Measurements from ENCODE around the gene TENM3.

The TENM3 gene

DNA sequence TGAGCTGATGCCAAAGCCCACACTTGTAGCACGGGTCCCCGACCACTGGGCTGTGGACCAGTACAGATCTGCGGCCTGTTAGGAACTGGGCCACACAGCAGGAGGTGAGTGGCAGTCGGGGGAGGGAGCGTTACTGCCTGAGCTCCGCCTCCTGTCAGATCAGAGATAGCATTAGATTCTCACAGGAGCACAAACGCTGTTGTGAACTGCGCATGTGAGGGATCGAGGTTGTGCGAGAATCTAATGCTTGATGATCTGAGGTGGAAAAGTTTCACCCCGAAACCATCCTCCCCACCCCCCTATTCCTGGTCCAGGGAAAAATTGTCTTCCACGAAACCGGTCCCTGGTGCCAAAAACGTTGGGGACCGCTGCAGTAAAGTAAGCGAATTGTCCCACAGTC, 382.0 kb downstream of the TENM3 start:
- TF ChIP-seq, protein P1, sequence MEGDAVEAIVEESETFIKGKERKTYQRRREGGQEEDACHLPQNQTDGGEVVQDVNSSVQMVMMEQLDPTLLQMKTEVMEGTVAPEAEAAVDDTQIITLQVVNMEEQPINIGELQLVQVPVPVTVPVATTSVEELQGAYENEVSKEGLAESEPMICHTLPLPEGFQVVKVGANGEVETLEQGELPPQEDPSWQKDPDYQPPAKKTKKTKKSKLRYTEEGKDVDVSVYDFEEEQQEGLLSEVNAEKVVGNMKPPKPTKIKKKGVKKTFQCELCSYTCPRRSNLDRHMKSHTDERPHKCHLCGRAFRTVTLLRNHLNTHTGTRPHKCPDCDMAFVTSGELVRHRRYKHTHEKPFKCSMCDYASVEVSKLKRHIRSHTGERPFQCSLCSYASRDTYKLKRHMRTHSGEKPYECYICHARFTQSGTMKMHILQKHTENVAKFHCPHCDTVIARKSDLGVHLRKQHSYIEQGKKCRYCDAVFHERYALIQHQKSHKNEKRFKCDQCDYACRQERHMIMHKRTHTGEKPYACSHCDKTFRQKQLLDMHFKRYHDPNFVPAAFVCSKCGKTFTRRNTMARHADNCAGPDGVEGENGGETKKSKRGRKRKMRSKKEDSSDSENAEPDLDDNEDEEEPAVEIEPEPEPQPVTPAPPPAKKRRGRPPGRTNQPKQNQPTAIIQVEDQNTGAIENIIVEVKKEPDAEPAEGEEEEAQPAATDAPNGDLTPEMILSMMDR (IDR thresholded peaks at IDR 0.05; ENCODE audit: low read depth, low read length) = no peak
- TF ChIP-seq EZH2phosphoT487 (IDR thresholded peaks at IDR 0.05; ENCODE audit: low read depth) = no peak
- no peaks in the 10 kb centered on the region for H3K36me3 ChIP-seq (replicated peaks; ENCODE audit: low read depth, low read length)
- H3K27ac ChIP-seq (ENCODE audit: low read length) = no peak overlapping the region
- no peak overlapping the region for H3K4me2 ChIP-seq (ENCODE audit: low read length)
- no peaks in the 10 kb centered on the region for H3K9me3 ChIP-seq (ENCODE audit: insufficient read depth, low read length)
- no peak overlapping the region for H3K9ac ChIP-seq (ENCODE audit: low read length)
- H3K27me3 ChIP-seq (ENCODE audit: low read depth, low read length) = no peaks in the 10 kb centered on the region
- no peaks in the 10 kb centered on the region for H3K4me1 ChIP-seq (ENCODE audit: low read length)
- no peaks in the 10 kb centered on the region for H3K79me2 ChIP-seq (ENCODE audit: low read length)
- H4K20me1 ChIP-seq (ENCODE audit: insufficient read depth, low read length) = no peaks in the 10 kb centered on the region
- no peak overlapping the region for H3K4me3 ChIP-seq (ENCODE audit: low read length)
- no peak overlapping the region for H2AFZ ChIP-seq (ENCODE audit: low read depth, low read length)

DNA sequence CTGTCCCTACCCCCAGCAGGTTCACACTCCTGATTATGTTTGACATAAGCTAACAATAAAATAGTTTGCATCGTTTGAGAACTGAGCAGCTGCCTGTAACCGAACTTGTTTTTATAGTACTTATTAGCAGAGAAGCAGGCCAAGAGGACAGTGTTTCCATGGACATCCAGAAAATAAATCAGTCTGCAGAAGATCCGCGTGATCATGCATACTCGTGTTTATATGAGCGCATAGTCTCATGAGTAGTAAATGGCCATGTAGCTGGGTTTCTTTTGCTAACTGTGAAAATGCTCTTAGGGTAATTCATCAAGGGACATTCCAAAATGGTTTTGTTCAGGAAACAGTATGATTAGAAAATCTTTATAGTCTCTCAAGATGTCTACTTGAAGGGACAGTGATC, 384.8 kb downstream of the TENM3 start:
- H3K4me2 ChIP-seq (ENCODE audit: low read length) = no peak overlapping the region
- no peaks in the 10 kb centered on the region for H3K79me2 ChIP-seq (ENCODE audit: low read length)
- H3K9me3 ChIP-seq (ENCODE audit: insufficient read depth, low read length) = no peaks in the 10 kb centered on the region
- H3K27ac ChIP-seq (ENCODE audit: low read length) = no peak overlapping the region
- no peak overlapping the region for H2AFZ ChIP-seq (ENCODE audit: low read depth, low read length)
- no peaks in the 10 kb centered on the region for H3K4me1 ChIP-seq (ENCODE audit: low read length)
- no peaks in the 10 kb centered on the region for H3K36me3 ChIP-seq (replicated peaks; ENCODE audit: low read depth, low read length)
- no peak for TF ChIP-seq EZH2phosphoT487 (IDR thresholded peaks at IDR 0.05; ENCODE audit: low read depth)
- TF ChIP-seq, protein P1 (IDR thresholded peaks at IDR 0.05; ENCODE audit: low read depth, low read length) = no peak
- no peaks in the 10 kb centered on the region for H4K20me1 ChIP-seq (ENCODE audit: insufficient read depth, low read length)
- H3K9ac ChIP-seq (ENCODE audit: low read length) = no peak overlapping the region
- no peak overlapping the region for H3K4me3 ChIP-seq (ENCODE audit: low read length)
- H3K27me3 ChIP-seq (ENCODE audit: low read depth, low read length) = no peaks in the 10 kb centered on the region

DNA sequence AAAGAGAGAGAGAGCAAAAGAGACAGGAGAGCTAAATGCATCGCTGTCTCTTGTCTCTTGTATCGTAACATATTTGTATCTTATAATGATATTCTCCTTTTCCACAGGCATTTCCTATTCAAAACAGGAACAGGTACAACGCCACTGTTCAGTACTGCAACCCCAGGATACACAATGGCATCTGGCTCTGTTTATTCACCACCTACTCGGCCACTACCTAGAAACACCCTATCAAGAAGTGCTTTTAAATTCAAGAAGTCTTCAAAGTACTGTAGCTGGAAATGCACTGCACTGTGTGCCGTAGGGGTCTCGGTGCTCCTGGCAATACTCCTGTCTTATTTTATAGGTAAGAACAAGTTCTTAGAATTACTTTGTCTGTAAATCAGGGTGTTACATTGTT, 385.3 kb downstream of the TENM3 start:
- no peaks in the 10 kb centered on the region for H3K4me1 ChIP-seq (ENCODE audit: low read length)
- no peak overlapping the region for H3K4me3 ChIP-seq (ENCODE audit: low read length)
- H2AFZ ChIP-seq (ENCODE audit: low read depth, low read length) = no peak overlapping the region
- H3K36me3 ChIP-seq (replicated peaks; ENCODE audit: low read depth, low read length) = no peaks in the 10 kb centered on the region
- no peaks in the 10 kb centered on the region for H3K27me3 ChIP-seq (ENCODE audit: low read depth, low read length)
- H3K9ac ChIP-seq (ENCODE audit: low read length) = no peak overlapping the region
- no peaks in the 10 kb centered on the region for H3K79me2 ChIP-seq (ENCODE audit: low read length)
- no peak overlapping the region for H3K4me2 ChIP-seq (ENCODE audit: low read length)
- TF ChIP-seq, protein P1 (IDR thresholded peaks at IDR 0.05; ENCODE audit: low read depth, low read length) = no peak
- TF ChIP-seq EZH2phosphoT487 (IDR thresholded peaks at IDR 0.05; ENCODE audit: low read depth) = no peak
- H4K20me1 ChIP-seq (ENCODE audit: insufficient read depth, low read length) = no peaks in the 10 kb centered on the region
- H3K9me3 ChIP-seq (ENCODE audit: insufficient read depth, low read length) = no peaks in the 10 kb centered on the region
- H3K27ac ChIP-seq (ENCODE audit: low read length) = no peak overlapping the region

DNA sequence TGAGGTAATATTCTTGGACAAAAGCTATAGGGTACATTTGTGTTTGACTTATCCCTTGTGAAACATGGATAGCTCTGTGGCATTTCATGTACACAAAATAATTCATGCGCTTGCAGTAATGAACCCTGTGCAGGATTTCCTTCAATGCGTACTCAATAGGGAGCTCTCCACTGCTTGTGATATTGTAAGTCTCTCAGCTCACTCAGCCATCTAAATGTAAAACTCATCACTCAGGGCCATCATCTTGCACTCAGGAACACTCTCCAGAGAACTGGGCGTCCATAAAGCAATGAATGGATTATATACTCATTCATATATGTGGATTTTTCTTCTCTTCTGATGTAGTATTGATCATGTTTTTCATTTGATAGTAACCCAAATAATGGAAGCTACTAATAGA, 385.9 kb downstream of the TENM3 start:
- Histone ChIP-seq H4K20me1 (ENCODE audit: insufficient read depth, low read length) (no peaks in the 10 kb centered on the region), H2AFZ (ENCODE audit: low read depth, low read length) (no peak overlapping the region), H3K27me3 (ENCODE audit: low read depth, low read length) (no peaks in the 10 kb centered on the region), H3K79me2 (ENCODE audit: low read length) (no peaks in the 10 kb centered on the region), H3K27ac (ENCODE audit: low read length) (no peak overlapping the region), H3K9me3 (ENCODE audit: insufficient read depth, low read length) (no peaks in the 10 kb centered on the region), H3K9ac (ENCODE audit: low read length) (no peak overlapping the region), H3K36me3 (replicated peaks; ENCODE audit: low read depth, low read length) (no peaks in the 10 kb centered on the region), H3K4me1 (ENCODE audit: low read length) (no peaks in the 10 kb centered on the region), H3K4me3 (ENCODE audit: low read length) (no peak overlapping the region), H3K4me2 (ENCODE audit: low read length) (no peak overlapping the region)
- TF ChIP-seq, protein P1 (IDR thresholded peaks at IDR 0.05; ENCODE audit: low read depth, low read length) = no peak
- no peak for TF ChIP-seq EZH2phosphoT487 (IDR thresholded peaks at IDR 0.05; ENCODE audit: low read depth)
